ENCODE measurements around the gene KRT6B. TPM values are rescaled to one million over a fixed set of nuclear protein-coding genes. Genes with fewer than 3 reads are reported as not detected.
"Not testable (repeated sequence)": the region's sequence is repeated elsewhere in the genome, so short reads cannot be mapped to it uniquely, and the experiment has no call there.

Gene KRT6B
- total and polyA plus RNA-seq, 8 donors = not detected

GRCh38 chr12:52494100-52494499, 42.2 kb upstream of the KRT6B start:
- Histone ChIP-seq H3K4me3 (no peak overlapping the region), H3K27ac (no peak overlapping the region), H3K4me1 (peaks cover 10 to 27% of the 10 kb centered on the region in 2 donors), H3K9me3 (no peaks in the 10 kb centered on the region), H3K27me3 (peaks cover 0 to 30% of the 10 kb centered on the region in 2 donors), H3K36me3 (no peaks in the 10 kb centered on the region)
- TF ChIP-seq CTCF (IDR thresholded peaks at IDR 0.05) = no peak
- ATAC-seq = peak; percentile 4
- intact Hi-C loops (cut with DNase I) = no loop called here
- no peak for DNase-seq

- no peaks in the 10 kb centered on the region for H3K9me3 ChIP-seq
- no peak within 1 kb of the TSS for H3K27ac ChIP-seq
- H3K4me1 ChIP-seq = peaks cover 10 to 27% of the 10 kb centered on the region in 2 donors
- H3K4me3 ChIP-seq = no peak within 1 kb of the TSS
- no peak for TF ChIP-seq CTCF (IDR thresholded peaks at IDR 0.05)
- peaks cover 0 to 29% of the 10 kb centered on the region in 2 donors for H3K27me3 ChIP-seq
- intact Hi-C loops (cut with DNase I) = no loop called here
- ATAC-seq (no peak), DNase-seq (no peak)
- no peaks in the 10 kb centered on the region for H3K36me3 ChIP-seq
Observed at GRCh38 chr12:52493172-52493571, 41.2 kb upstream of the KRT6B start, which contains the start of gene KRT6A. TSS of gene KRT6A (minus strand) at chr12:52493257. CDS start at chr12:52493188, 69 bp downstream.

DNA sequence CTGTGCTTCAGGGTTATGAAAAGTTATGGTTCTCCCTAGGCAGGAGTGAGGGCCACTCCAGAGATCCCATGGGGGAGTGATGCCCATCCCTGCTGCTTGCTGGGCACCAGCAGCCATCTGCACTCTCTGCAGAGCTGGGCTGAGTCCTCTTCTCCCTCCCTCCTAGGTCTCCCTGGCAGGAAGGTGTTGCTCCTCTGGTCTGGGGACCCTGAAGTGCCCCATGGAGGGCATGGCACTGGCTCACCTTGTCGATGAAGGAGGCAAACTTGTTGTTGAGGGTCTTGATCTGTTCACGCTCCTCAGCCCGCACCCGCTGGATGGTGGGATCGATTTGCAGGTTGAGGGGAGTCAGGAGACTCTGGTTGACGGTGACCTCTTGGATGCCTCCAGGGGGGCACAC, 40.5 kb upstream of the KRT6B start:
- ATAC-seq; intact Hi-C loops (cut with DNase I); DNase-seq: not testable (repeated sequence)

DNA sequence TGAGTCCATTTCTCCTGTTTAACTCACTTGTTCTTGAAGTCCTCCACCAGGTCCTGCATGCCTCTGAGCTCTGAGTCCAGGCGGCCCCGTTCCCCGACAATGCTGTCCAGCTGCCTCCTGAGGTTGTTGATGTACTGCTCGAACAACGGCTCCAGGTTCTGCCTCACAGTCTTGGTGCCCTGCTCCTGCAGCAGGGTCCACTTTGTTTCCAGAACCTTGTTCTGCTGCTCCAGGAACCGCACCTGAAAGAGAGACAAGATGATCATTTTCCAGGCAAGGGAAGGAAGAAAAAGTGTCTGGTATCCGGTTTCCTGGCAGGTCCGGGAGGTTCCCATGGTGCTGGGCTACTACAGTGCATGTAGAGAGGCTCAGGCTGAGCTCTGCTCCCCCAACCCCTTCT, 39.5 kb upstream of the KRT6B start:
- Histone ChIP-seq H3K4me1 (peaks cover 10 to 27% of the 10 kb centered on the region in 2 donors), H3K27me3 (peaks cover under 1 to 24% of the 10 kb centered on the region in 2 donors)
- DNase-seq; H3K4me3 ChIP-seq; H3K9me3 ChIP-seq; ATAC-seq; H3K27ac ChIP-seq; intact Hi-C loops (cut with DNase I); H3K36me3 ChIP-seq: not testable (repeated sequence)

More for the DNA sequence above, 40.5 kb upstream of the KRT6B start:
- H3K36me3 ChIP-seq, H3K27ac ChIP-seq, H3K4me3 ChIP-seq, H3K9me3 ChIP-seq: not testable (repeated sequence)
- peaks cover 0 to 21% of the 10 kb centered on the region in 2 donors for H3K27me3 ChIP-seq
- H3K4me1 ChIP-seq = peaks cover 10 to 27% of the 10 kb centered on the region in 2 donors

DNA sequence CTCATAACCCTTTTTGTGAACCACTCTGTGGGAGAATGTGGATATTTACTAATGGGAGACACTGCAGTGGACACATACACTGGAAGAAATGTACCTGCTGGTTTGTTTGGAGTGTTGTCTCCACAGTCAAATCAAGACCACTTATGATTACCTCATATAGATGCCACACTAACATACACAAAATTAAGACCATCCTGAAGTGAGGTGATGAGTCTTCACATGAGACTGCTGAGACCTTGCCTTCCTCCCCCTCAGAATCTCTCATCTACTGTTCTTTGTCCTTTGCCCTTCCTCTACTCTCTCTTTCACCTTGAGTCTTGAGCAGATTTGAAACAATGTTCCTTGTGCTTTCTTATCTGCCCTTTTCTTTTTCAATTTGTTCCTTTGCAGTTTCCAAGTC, 36.8 kb upstream of the KRT6B start:
- H3K27me3 ChIP-seq = peaks cover 4 to 35% of the 10 kb centered on the region in 2 donors
- H3K27ac ChIP-seq = no peak overlapping the region
- no peaks in the 10 kb centered on the region for H3K36me3 ChIP-seq
- no peak for ATAC-seq
- no peak for DNase-seq
- intact Hi-C loops (cut with DNase I) = no loop called here
- no peak for TF ChIP-seq CTCF (IDR thresholded peaks at IDR 0.05)
- H3K4me3 ChIP-seq = no peak overlapping the region
- H3K4me1 ChIP-seq = peaks cover 0 to 4% of the 10 kb centered on the region in 2 donors
- H3K9me3 ChIP-seq = peaks cover 0 to 7% of the 10 kb centered on the region in 2 donors

GRCh38 chr12:52487744-52488443, 35.9 kb upstream of the KRT6B start:
- H3K4me1 ChIP-seq; H3K27ac ChIP-seq; H3K9me3 ChIP-seq; ATAC-seq; H3K36me3 ChIP-seq; H3K4me3 ChIP-seq; intact Hi-C loops (cut with DNase I): not testable (repeated sequence)
- peak in 1 of 4 donors; percentile 59 for DNase-seq
- H3K27me3 ChIP-seq = peaks cover 4 to 40% of the 10 kb centered on the region in 2 donors
